DOHH2 (cell line): ENCODE results near the gene PRSS48.

Experiments
- EZH2phosphoT487 ChIP-seq: fragments of 200-600 bp; sonication (generic); IDR thresholded peaks from 2 replicates; pipeline ENCODE4 v1.6.1; 2017; ENCODE audit warnings: borderline replicate concordance, mild to moderate bottlenecking, antibody characterized with exemption, low read length, moderate library complexity, mixed read lengths
- TF ChIP-seq, protein P1 (sequence below): fragments of 200-600 bp; sonication (generic); IDR thresholded peaks from one replicate; pipeline ENCODE4 v1.5.1; 2014; ENCODE audit warnings: antibody characterized with exemption, mild to moderate bottlenecking, low read depth, low read length; ENCODE audit not compliant: poor library complexity, severe bottlenecking

DNA sequence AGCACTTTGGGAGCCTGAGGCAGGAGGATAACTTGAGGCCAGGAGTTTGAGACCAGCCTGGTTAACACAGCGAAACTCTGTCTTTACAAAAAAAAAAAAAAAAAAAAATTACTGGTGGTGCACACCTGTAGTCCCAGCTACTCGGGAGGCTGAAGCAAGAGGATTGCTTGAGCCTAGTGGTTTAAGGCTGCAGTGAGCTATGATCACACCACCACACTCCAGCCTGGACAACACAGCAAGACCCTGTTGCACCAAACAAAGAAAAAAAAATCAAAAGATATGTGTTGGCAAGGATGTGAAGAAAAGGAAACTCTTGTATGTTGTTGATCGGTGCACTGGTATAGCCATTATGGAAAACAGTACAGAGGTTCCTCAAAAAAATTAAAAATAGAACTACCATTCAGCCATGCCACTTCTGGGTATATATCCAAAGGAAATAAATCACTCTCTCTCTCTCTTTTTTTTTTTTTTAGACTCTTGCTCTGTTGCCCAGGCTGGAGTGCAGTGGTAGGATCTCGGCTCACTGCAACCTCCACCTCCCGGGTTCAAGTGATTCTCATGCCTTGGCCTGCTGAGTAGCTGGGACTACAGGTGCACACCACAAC is 33.3 kb downstream of the PRSS48 start:
- TF ChIP-seq, protein P1, sequence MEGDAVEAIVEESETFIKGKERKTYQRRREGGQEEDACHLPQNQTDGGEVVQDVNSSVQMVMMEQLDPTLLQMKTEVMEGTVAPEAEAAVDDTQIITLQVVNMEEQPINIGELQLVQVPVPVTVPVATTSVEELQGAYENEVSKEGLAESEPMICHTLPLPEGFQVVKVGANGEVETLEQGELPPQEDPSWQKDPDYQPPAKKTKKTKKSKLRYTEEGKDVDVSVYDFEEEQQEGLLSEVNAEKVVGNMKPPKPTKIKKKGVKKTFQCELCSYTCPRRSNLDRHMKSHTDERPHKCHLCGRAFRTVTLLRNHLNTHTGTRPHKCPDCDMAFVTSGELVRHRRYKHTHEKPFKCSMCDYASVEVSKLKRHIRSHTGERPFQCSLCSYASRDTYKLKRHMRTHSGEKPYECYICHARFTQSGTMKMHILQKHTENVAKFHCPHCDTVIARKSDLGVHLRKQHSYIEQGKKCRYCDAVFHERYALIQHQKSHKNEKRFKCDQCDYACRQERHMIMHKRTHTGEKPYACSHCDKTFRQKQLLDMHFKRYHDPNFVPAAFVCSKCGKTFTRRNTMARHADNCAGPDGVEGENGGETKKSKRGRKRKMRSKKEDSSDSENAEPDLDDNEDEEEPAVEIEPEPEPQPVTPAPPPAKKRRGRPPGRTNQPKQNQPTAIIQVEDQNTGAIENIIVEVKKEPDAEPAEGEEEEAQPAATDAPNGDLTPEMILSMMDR, result no peak
- no peak for TF ChIP-seq EZH2phosphoT487
